Bronchus fibroblast of lung (primary cell): ENCODE measurements around the gene TRIM29. TPM values are rescaled to one million over a fixed set of nuclear protein-coding genes. Genes with fewer than 3 reads are reported as not detected.

Experiments
- total RNA-seq: library from RNA; depleted of rRNA; stranded (reverse); fragments of >200 nt; gene quantifications from 2 replicates; pipeline ENCODE4 v1.2.3, GENCODE V29; 2015

Gene TRIM29
- total RNA-seq = not detected in 2 replicates

GRCh38 chr11:120137611-120138521 lies at the start of gene TRIM29:
Gene TRIM29 (minus strand): TSS chr11:120138113. CDS start chr11:120138031, 82 bp downstream.

Other genes starting within 250 kb of the TRIM29 start
- gene OAF, start 72.9 kb upstream of the TRIM29 start, total RNA-seq = 49.9 and 52.1 TPM in 2 replicates
- not detected in 2 replicates for gene POU2F3, start 102.0 kb upstream of the TRIM29 start, total RNA-seq
- 4.2 and 5.2 TPM in 2 replicates for gene TLCD5, start 187.2 kb upstream of the TRIM29 start, total RNA-seq
- gene ARHGEF12, start 198.3 kb upstream of the TRIM29 start, total RNA-seq = 28.2 and 33.6 TPM in 2 replicates